HL-60/S4 (cell line): ENCODE results near the gene TMEM31.
"Not testable (repeated sequence)": the region's sequence is repeated elsewhere in the genome, so short reads cannot be mapped to it uniquely, and the experiment has no call there.

ENCODE experiments used
- in situ Hi-C: fragments of 300-500 bp; cut with MboI; formaldehyde crosslinking; loops from 2 replicates; pipeline ENCODE4 v1.14.3; 2022; ENCODE audit warnings: low sequenced_read_pairs

Gene TMEM31

GRCh38 chrX:103722505-103722904 is 11.8 kb downstream of the TMEM31 start:
- in situ Hi-C loops: no loop called here

DNA sequence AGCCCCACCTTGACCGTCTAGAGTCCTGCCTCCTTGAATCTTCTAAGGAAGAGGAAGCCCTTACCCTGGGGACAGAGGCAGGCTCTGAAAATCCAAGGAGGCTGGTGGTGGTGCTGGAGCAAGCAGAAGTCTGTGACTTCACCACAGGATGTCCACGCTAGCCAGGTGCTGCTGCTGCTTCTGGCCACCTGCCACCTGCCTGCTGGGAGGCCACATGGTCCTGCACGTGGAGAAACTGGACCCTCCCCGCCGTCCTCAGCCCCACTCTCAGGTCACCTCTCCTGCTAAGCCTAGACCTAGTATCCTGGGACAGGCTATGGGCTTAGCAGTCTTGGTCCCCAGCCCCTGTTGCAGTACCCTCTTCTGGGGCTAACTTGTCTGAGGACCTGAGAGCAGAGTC is 15.8 kb downstream of the TMEM31 start:
- in situ Hi-C loops: no loop called here

GRCh38 chrX:103727115-103727514 is 16.4 kb downstream of the TMEM31 start:
- in situ Hi-C loops: no loop called here

DNA sequence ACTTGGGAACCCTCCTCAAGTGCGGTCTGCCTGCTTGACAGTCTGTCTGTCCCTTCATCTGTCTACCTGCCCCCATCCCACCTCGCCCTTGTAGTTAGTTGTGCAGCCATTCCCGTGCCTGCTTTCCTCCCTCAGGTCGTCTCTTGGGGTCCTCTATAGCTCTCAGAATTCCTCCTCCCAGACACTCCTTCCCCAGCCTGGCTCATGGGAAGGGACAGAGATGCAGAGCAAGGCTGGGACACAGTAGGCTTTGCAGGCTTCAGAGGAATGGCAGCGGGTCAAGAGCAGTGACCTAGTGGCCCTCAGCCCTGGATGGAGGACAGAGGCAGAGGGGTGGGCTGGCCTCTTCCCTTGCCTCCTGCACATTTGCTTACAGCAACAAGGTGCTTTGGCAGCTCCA is 18.3 kb downstream of the TMEM31 start:
- in situ Hi-C loops: no loop called here

- in situ Hi-C loops: no loop called here
Observed at GRCh38 chrX:103730147-103730795, 19.6 kb downstream of the TMEM31 start.

DNA sequence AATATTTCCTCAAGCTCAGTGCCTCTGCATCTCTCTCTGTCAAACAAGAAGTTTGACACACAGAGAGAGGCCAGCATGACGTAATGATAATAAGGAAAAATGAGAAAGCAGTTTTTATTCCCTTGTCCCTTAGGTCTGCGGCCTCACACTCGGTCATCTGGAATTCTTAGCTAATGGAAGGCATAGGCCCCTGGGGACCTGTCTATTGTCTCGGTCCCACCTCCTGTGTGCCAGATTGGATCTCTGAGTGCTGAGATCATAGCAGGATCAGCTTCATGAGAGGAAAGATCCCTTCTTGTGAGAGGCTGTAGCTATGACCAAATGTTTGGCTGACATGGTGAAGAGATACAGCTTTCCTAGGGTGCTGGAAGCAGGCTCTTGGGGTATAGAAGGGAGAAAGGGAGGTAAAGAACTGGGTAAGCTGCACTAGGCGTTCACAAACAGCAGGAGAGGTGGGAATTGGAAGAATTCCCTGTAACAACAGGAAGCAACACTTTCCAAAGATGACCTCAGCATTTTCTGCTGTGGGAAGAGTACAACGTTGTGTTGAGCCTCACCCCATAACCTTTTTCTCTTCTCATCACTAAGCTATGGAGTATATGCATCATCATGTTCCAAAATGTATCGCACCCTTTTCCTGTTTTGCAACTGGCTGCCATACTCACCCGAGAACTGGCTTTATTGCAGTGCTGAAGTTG is 20.2 kb downstream of the TMEM31 start:
- in situ Hi-C loops: no loop called here

DNA sequence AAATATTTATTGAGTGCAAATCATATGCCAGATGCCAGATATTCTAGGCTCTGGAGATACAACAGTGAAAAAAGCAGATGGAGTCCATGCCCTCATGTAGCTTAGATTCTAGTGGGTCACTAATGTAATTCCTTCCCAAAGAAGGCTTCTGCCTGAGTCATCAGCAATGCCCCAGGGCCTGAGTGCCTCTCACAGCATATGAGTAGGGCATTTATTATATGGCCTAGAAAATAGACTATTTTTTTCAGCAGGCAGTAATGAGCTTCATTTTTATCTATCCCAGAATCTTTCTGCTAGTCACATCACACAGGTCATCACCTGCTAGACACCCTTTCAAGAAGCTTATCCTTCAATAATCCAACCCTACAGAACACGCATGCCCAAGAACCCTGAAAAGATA is 22.3 kb downstream of the TMEM31 start:
- in situ Hi-C loops: no loop called here

DNA sequence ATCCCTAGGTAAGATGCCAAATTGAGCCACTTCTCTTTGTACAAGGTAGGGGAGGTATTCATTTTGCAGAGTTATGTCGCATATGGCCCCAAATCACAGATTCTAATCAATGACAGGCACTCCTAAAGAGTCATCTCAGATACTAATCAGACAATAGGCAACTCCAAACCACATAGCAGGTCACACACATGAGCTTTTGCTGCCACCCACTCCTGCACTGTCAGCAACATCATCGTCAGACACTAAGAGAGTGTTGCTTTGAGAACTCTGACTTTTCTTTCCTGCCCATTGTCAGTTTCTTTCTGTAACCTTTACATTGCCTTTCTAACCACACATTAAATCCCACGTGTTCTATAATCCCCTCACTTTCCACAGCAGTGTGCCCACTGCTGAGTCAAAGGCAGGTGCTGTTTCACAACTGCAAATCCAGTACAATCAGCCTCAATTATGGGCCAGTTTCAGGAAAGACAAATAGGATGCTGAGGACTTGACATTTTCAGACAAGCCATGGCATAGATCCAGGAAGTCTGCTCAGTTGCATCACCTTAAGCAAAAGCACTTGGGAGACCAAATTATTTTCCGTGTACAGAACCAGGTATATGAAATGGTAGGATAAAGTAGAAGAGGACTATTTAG is 23.5 kb downstream of the TMEM31 start:
- in situ Hi-C loops: no loop called here

- in situ Hi-C loops: no loop called here
Observed at GRCh38 chrX:103737696-103738095, 27.0 kb downstream of the TMEM31 start.

GRCh38 chrX:103739421-103739820 is 28.7 kb downstream of the TMEM31 start:
- in situ Hi-C loops: no loop called here

GRCh38 chrX:103741879-103742278 is 31.2 kb downstream of the TMEM31 start:
- in situ Hi-C loops: no loop called here

- in situ Hi-C loops: no loop called here
Observed at GRCh38 chrX:103742339-103742738, 31.6 kb downstream of the TMEM31 start.

DNA sequence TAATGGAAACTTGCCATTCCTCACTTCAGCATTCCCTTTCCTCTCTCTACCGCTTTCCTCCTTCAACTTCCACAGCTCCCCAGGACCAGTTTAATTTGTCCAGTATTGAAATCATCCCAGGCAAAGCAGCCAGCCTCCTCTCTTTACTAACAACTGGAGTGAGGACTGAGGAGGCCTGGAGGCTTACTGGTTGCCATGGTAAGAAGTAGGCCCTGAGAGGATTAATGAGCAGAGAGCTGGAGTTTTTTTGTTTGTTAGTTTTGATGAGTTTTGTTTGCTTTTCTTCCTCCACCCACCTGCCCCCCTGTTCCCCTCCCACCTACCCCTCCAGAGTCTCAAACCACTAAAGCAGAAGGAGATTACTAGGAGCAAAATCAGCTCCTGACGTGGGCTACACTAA is 36.5 kb downstream of the TMEM31 start:
- in situ Hi-C loops: no loop called here

GRCh38 chrX:103754401-103754800 is 43.7 kb downstream of the TMEM31 start:
- in situ Hi-C loops: no loop called here

- in situ Hi-C loops: no loop called here
Observed at GRCh38 chrX:103756736-103757135, 46.0 kb downstream of the TMEM31 start.

DNA sequence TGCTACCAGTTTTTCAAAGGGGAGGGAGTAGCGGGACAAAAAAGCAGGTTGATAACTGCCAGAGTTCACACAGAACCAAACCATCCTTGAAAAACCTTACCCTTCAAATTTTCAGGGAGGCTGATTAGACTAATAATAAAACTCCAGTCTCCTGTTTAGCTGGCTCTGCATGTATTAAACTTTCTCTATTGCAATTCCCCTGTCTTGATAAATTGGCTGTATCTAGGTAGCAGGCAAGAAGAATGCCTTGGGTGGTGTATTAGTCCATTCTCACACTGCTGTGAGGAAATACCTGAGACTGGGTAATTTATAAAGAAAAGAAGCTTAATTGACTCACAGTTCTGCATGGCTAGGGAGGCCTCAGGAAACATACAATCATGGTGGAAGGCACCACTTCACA is 47.8 kb downstream of the TMEM31 start:
- in situ Hi-C loops: no loop called here

GRCh38 chrX:103763541-103763940 is 52.8 kb downstream of the TMEM31 start:
- in situ Hi-C loops: not testable (repeated sequence)
